Glomerular visceral epithelial cell (primary cell): ENCODE measurements around the gene ATP11A.

ENCODE experiments used
- DNase-seq: peaks from one replicate; pipeline ENCODE4 v3.0.0-alpha.2; 2016; ENCODE audit errors: extremely low spot score

ATP11A gene

DNA sequence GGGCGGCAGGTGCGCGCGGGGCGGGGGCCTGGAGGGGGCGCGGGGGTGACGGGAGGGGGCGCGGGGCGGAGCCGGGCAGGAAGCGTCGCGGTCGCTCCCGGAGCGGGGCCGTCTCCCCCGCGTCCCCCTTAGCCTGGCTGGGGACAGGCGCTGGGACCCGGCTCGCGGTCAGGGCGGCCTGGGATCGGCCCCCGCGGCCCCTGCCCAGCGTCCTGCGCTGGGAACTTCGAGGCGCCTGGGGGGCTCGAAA, 204.5 kb downstream of the ATP11A start:
- no peak for DNase-seq

DNA sequence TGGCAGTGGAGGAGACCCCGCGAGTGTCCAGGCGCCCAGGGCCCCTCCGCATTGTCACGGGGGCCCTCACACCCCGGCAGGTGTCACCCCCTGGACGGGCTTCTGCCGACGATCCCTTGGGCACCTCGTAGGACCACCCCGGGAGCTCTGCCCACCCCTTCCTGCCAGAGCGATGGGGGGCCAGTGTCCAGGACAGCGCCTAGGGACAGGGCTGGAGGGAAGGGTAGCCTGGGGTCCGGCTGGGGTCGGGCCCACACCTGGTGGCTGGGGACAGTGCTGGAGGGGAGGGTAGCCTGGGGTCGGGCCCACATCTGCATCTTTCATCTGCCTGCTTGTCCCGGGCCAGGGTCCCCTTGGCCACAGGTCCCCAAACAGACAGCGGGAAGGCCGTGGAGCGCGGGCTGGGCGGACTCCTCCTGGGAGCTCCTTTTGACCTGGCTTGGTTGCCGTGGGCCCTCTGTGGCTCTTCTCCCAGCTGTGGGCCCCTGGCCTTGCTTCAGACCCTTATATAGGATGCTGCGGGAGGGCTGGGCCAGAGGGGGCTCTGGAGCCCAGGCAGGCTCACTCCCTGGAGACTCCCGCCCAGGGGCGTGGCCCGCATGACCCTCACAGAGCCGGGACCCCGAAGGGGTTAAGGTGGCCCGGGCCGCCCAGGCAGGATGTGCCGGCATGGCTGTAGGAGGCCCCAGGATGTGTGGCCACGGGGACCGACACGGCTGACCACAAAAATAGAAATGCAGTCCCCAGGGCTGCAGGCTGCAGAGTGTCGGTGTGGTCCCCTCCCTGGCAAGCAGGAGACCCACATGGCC, 205.0 kb downstream of the ATP11A start:
- DNase-seq: peak; percentile 12

DNA sequence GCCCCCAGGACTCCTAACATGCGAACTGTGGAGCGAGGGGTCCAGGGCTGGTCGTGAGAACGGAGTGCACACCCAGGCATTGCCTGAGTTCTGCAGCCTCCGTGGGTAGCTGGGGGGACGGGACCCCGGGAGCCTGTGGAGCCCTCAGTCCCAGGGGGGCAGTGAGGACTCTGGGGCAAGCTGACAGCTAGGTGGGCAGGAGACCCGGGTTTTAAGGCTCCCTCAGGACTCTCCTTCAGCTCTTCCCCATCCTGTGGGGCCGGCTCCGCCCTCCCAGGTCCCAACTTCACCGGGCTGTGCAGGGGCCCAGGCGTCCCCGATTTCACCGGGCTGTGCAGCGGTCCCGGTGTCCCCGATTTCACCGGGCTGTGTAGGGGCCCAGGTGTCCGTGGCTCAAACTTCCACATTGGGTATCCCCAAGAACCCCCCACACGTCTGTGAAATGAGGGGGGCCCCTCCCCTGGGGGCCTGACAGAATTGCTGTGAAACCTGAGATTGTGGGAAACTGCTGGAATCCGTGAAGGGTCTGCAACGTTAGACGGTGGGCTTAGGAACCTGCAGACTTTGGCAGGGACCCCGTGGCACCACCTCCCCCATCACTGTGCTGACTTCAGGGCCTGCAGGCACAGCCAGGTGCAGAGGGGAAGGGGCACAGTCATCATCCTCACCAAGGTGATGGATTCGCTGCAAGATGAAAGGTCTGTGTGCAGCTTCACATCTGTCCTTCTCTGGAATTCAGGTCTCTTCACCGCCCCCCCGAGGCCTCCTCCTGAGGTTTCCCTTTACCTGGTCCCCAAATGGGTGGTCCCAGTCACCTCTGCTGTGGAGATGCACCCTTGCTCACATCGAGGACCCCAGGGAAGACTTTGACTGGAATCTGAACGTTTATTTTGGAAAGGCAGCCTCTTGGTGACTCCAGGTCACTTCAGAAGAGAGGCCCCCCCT, 206.0 kb downstream of the ATP11A start:
- no peak for DNase-seq

DNA sequence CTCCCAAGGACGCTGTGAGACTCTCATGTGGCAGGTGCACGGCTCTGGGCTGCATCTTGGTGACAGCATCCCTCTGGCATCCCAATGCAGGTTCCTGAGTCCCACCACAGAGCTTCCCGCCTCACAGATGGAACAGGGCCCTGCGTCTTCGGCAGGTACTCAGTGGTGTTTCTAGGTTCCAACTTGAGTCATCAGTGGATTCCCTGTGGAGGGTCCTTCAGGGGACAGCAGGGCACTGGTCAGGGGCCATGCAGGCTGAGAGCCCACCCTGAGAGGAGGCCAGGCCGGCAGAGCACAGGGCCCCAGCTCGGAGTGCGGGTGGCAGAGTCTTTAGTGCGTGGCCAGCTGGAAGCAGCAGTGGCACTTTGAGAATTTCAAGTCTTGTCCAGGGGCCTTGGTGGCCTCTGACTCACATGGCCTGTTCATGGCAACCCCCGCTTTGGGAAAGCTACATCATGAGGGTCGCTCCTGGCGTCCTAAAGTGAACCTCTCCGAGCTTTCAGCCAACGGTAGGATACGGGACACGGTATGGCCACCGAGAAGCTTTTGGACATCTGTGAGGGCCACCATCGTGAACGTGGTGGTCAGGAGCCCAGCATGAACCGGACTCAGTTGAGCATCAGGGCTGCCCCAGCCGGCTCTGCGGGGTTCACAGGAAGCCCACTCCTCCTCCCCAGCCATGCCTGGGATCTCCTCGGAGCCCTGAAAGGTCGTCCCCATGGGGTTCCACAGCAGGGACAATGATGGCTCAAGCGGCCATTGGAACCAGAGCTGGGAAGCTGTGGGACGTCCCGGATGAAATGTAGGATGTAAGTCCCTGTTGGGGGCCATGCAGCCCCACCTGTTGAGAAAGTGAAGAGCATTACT, 207.1 kb downstream of the ATP11A start:
- no peak for DNase-seq

DNA sequence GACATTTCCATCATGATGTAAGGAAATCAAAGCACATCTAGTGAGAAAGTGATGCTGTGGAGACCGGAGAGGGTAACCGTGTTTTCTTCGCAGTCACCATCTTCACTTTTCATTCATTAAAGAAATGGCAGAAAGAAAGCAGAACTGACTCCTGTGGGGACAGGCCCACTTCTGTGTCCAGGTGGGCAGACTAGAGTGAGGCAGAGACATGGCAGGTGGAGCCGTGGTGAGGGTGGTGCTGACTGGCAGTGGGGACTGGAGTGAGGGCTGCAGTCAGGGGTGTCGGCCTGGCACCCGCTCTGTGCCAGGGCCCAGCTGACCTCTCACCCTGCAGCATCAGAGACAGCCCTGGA, 207.7 kb downstream of the ATP11A start:
- DNase-seq: no peak

DNA sequence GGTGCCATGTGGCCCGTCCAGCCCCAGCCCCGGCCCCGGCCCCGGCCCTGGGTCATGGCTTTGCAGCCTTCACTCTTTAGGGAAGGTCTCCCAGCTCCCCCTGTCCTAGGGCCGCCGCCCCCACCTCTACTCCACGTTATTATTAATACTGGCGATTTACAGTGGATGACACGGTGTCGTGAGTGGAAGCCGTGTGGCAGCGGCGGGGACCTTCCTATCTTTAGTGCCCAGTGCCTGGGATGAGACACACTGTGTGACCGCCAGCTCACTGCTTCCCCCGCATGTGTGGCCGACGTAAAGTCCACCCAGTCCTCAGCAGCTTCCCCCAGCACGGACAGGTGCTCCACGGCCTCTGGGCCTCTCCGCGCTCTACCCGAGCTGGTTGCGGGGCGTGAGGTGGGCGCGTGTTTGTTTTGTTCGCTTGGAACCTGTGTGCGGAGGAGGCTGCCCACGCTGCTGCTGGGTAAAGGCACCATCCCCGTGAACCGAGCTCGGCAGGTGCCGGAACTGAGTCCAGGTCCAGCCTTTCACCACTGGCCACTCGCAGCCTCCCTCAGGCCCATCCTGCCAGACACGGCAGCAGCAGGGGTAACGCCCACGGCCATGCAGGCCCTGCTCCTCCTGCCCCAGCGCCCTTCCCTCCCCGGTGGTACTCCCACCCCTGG, 208.2 kb downstream of the ATP11A start:
- DNase-seq: no peak

DNA sequence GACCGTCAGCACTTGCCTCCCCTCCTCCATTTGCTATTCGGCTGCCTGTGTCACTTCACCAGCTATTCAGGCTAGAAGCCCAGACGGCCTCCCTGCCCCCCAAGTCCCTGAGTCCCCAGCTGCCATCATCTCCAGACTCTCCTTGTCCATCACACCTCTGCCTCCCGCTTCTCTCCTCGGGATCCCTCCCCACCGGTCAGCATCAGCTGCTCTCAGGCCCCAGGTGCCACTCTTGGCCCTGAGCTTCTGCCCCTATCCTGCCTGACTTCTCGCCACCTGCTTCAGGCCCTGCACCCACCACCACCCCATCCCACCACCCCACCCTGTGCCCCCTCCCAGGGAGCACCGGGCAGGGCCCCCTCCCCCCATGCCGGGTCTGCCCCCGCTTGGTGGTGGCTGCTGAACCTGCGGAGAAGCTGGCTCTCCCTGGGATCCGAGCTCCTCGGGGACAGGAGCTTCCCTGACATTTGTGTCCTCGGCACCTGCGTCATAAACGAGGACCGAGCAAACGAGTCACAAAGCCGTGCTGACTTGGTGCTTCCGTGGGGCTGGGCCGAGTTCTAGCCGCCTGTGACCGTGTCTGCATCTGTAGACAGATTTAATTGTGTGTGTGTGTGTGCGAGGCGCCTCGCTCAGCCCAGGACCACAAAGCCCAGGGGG, 208.9 kb downstream of the ATP11A start:
- no peak for DNase-seq

DNA sequence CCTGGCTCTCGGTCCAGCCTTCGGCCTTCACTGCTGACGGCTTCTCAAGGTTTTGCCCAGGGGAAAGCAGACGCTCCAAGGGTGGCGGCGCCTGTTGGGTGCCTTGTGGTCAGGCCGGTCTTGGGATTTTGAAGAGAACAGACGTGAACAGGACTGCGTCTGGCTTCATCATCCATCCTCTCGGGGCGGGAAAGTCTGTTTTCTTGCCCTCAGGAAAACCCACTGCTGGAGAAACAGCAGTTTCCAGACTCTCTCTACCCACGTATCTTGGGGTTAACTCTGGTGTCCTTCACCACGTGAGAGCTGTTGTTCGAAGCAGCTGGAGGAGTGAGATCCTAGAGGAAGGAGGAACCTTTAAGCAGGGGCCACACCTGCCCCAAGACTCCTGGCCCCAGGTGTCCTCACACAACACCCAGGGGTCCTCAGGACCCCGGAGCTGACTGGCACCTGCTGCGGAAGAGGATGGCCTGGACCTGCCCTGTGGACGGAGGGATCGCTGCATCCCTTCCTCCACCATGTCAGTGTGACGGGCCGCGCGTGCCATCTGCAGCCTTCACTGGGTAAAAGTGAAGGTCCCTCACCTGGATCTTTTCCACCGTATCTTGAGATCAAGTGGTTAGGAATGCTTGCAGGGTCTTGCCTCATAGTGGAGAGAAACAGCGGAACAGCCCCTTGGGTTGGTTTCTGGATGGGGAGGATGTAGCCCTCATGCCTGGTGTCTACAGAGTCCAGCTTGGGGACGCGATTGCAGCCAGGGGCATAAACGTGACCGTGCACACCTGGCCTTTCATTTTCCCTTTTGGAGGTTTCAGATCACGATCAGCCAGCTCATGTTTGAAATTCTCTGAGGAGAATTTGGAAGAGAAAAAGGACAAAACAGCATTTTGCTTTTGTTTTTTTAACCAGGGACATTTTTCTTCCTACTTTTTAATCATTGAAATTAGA, 209.7 kb downstream of the ATP11A start:
- DNase-seq: no peak

DNA sequence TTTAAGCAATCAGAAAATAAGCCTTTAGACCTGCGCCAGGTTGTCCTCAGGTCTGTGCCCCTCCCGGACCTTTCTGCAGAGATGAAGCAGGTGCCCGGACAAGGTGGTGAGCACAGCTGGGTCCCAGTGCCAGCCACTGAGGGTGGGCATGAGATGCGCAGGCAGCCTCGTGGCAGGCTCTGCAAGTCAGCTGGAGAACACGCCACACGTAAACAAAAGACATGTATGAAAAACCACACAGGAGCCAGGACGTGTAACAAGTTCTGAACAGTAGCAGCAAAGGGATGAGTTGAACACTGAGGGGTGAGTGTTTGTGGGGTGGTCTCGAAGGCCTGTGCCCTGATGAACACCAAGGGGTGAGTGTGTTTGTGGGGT, 210.4 kb downstream of the ATP11A start:
- DNase-seq: no peak

DNA sequence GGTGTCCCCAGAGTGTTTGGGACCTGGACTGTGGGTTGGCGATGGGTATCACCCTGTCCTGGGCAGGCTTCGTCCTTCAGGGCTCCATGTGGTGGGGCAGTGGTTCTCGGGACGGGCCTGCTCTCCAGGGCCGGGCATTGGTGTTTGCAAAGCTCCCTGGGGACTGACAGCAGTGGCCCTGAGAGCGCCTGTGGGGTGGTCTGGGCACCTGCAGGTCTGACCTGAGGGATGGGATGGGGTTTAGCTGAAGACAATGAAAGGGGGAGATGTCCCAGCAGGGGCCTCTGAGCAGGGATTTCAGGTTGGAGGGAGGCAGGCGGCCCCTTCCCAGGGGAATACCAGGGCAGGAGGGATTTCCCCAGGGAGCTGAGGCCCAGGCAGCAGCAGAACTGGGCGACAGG, 210.9 kb downstream of the ATP11A start:
- no peak for DNase-seq

DNA sequence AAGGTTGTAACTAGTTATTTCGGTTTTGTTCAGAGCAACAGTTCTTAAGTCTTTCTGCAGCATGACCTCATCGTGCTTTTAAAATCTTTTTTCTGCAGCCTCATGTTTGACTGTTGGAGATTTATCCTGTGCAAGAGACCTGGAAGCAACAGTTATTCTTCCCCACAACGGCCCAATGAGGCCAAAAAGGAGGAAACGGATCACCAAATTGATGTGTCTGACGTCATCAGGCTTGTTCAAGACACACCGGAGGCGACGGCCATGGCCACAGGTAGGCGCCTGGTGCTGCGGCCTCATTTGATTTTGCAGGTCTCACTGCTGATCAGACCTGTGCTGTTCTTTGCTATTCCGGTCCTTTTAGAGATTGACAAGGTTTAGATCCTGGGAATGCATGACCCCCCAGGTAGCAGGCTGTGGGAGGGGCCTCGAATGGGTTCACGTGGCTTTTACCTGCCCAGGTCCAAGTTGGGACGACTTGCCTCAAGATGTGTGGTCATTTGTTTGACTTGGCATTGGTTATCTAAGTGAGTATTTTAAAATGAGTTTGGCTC, 212.3 kb downstream of the ATP11A start:
- no peak for DNase-seq

DNA sequence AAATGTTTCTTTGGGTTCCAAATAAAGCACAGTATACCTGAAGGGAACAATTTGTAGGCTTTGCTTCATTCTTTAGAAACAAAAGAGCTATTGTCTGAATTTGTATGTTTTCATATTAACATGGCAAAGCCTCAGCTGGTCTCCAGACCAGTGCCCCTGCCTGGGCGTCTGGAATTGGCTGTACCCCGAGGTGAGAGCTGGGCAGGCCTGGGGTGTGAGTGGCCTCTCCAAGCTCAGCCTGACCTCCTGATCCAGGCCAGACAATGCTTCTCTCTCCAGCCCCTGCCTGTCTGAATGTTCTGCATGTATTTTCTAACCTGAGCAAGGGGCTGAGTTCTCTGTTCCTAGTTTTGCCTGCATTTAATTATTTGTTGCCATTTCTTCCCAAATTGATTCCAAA, 212.8 kb downstream of the ATP11A start:
- DNase-seq: no peak

DNA sequence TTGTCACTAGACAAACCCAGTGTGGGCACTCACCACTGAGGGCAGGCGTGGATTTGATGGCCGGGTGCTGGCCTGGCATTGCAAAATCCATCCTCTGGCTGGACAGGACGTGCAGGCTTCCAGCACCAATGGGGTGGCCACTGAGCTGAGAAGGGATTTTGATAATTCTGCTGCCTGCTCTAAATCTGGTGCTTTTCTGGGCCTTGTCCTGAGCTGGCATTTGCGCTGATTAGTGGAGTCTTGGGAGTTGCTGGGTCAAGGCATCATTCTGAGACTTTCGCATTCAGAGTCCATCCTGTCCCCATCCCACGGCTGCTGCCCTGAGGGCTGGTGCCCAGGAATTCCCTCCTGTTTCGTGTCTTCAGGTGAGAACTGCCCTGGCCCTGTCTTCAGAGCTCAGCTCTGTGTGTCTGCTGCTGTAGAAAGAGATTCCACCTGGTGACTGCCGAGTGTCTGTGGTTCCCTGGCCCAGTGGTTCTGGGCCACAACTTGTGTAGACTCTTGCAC, 213.3 kb downstream of the ATP11A start:
- no peak for DNase-seq

DNA sequence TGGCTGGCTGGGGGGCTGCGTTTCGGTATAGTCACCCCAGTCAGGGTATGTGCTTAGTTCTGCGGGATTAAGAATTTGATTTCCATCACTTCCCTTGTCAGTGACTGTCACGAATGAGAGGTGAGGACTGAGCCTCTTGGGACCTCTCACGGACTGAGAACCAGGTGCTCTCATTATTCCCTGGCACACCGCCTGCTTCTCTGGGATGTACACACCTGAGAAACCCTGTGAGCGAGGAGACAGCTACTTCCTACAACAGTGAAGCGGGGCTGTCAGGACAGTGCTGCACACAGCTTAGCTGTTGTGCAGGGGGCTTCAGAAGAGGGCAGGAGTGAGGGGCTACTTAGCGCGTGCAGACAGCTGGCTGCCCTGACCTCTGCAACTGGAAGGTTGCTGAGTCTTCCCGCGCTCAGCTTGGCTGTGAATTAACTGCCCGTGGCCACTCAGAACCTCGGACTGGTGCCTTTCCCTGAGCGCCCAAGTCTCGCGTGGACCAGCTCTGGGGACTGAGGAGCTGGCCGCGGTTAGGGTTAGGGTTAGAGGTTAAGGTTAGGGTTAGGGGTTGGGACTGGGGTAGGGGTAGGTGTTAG, 213.9 kb downstream of the ATP11A start:
- no peak for DNase-seq

DNA sequence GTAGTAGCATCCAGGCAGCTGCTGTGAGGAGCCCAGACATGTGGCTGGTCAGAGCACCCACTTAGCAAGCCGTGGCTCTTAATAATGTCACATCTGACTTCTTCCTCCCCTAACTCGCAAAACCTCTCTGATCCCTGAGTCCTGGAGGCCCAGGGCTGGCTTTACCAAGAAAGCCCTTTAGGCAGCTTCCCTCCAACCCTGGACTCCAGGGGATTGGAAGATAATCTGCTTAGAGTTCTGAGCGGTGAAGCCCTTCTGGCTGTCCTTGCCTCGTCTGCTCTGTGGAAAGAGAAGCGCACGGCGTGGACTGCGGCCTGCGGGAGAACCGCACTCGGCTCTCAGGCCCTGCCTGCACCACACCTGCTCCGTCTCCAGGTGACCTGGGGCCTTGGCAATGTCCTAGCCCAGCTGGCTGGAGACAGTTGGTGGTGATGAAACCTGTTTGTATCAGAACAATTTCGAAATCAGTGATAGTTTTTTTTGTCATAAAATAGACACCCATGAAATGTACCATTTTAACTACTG, 214.7 kb downstream of the ATP11A start:
- no peak for DNase-seq

DNA sequence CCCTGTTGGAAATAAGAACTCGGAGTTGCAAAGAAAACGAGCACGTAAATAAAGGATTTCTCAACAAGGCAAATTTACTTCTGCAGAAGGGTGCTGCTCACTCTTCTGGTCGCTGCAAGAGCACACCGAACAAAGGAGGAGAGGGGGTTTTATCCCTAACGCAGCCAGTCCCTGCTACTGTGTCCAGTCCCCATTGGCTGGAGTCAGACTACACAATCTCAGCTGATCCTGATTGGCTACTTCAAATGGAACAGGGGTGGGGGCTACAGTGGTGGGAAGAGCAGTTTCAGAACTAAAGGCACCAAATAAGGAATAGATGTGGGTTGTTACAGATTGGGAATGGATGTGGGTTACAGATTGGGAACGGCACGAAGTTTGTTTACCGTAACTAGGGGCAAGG, 215.2 kb downstream of the ATP11A start:
- DNase-seq: no peak

DNA sequence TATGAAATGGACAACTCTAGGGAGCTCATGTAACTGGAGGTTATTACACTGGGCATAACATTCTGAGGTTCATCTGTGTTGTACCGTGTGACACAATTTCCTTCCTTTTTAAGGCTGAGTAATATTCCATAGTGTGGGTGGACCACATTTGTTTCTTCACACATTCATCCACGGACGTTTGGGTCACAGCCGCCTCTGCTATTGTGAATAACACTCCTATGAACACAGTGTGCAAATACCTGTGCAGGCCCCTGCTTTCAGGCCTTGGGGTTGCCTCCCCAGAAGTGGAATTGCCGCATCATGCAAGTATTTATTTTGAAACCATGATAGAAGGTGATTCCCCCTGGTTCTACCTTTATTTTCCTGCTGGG, 215.8 kb downstream of the ATP11A start:
- no peak for DNase-seq

DNA sequence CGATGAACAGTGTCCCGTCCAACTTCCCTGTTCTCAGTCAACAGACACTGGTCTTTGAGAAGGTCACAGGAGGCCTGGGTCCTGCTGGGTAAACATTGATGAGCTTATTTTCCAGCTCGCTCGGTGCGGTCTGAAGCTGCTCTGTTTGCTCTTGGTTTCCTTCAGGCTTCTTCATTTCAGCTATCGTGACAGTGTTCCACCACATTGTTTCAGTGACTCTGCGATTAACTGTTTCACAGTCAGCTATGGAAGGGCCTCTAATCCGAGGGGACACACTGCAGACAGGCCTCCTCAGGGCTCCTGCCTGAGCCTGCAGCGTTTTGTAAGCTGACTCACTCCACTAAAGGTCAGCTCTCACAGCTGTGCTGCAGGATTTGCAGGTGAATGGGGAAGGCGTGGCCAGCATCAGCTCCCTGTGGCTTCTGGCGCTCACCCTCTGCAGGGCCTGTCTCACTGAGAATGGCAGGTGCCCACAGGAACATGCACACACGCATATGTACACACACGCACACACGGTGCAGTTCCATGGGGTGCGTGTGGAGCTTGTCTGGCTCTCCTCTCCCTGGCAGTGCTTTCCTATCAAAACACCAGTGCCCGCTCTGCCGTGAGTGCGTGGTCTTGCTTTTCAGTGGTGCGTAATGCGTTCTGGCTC, 216.3 kb downstream of the ATP11A start:
- no peak for DNase-seq

DNA sequence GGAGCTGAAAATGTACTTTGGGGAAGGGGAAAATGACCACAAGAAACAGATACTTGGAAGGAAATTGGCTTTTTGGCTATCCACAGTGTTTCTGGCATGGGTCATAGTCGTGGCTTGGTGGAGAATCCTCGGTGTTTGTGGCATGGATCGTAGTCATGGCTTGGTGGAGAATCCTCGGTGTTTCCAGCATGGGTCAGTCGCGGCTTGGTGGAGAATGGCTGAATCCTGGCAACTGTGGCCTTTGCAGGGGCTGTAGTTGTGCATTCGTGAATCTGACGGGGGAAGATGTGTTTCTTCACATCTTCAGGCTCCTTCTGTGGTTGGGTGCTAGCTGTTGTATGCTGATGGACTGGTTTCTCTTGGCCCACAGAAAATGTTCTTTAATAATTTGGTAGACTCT, 217.4 kb downstream of the ATP11A start:
- no peak for DNase-seq
